ENCODE data around the gene HMOX2. TPM values are rescaled to one million over a fixed set of nuclear protein-coding genes. Genes with fewer than 3 reads are reported as not detected.

Gene HMOX2
- total RNA-seq, 1 donor from 2014 or later: 47.2 TPM

DNA sequence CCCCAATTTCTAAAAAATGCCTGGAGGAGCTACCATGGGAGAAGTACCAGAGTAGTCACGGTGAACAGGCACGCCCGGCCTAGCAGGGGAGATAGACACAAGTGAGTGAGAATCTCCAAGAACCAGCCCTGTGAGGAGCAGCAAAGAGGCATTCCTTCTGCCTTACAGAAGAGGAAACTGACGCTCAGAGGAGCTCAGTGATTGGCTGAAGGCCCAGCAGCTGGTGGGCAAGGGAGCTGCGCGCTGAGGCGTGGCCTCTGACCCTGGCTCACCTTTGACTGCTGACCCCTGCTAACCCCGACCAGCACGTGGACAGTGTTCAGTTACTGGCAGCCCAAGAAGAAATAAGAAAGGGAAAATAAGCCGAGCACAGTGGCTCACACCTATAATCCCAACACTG is 81.8 kb downstream of the HMOX2 start:
- no peak overlapping the region for H3K4me3 Mint-ChIP-seq (ENCODE audit: unreplicated experiment)
- H3K36me3 Mint-ChIP-seq (ENCODE audit: unreplicated experiment): no peaks in the 10 kb centered on the region
- TF ChIP-seq, protein P1, sequence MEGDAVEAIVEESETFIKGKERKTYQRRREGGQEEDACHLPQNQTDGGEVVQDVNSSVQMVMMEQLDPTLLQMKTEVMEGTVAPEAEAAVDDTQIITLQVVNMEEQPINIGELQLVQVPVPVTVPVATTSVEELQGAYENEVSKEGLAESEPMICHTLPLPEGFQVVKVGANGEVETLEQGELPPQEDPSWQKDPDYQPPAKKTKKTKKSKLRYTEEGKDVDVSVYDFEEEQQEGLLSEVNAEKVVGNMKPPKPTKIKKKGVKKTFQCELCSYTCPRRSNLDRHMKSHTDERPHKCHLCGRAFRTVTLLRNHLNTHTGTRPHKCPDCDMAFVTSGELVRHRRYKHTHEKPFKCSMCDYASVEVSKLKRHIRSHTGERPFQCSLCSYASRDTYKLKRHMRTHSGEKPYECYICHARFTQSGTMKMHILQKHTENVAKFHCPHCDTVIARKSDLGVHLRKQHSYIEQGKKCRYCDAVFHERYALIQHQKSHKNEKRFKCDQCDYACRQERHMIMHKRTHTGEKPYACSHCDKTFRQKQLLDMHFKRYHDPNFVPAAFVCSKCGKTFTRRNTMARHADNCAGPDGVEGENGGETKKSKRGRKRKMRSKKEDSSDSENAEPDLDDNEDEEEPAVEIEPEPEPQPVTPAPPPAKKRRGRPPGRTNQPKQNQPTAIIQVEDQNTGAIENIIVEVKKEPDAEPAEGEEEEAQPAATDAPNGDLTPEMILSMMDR (IDR thresholded peaks at IDR 0.05): no peak
- no peak for DNase-seq (ENCODE audit: extremely low spot score, unreplicated experiment)
- H3K4me1 Mint-ChIP-seq (ENCODE audit: unreplicated experiment): no peaks in the 10 kb centered on the region
- peaks cover 8% of the 10 kb centered on the region for H3K27me3 Mint-ChIP-seq (ENCODE audit: unreplicated experiment)
- H3K9me3 Mint-ChIP-seq (ENCODE audit: unreplicated experiment): no peaks in the 10 kb centered on the region
- no peak overlapping the region for H3K27ac Mint-ChIP-seq (ENCODE audit: unreplicated experiment)

Other genes with a start within 250 kb of the HMOX2 start
- not detected in 2 replicates for gene SRL, start 234.3 kb upstream of the HMOX2 start, total RNA-seq
- gene TFAP4, start 203.4 kb upstream of the HMOX2 start, total RNA-seq: 8.0 and 10.8 TPM in 2 replicates
- 58.6 and 59.9 TPM in 2 replicates for gene GLIS2, start 160.3 kb upstream of the HMOX2 start, total RNA-seq
- gene PAM16, start 125.1 kb upstream of the HMOX2 start, total RNA-seq: 21.0 and 23.7 TPM in 2 replicates
- 62.7 and 63.1 TPM in 2 replicates for gene VASN, start 104.5 kb upstream of the HMOX2 start, total RNA-seq
- gene CORO7, start 59.8 kb upstream of the HMOX2 start, total RNA-seq: 35.5 and 40.1 TPM in 2 replicates
- 31.1 and 33.7 TPM in 2 replicates for gene DNAJA3, start 50.5 kb upstream of the HMOX2 start, total RNA-seq
- 55.0 and 61.4 TPM in 2 replicates for gene NMRAL1, start 1.8 kb upstream of the HMOX2 start, total RNA-seq
- 28.5 and 28.9 TPM in 2 replicates for gene CDIP1, start 62.4 kb downstream of the HMOX2 start, total RNA-seq
- gene C16orf96, start 79.9 kb downstream of the HMOX2 start, total RNA-seq: 0.08 and 0.26 TPM in 2 replicates
- gene UBALD1, start 138.5 kb downstream of the HMOX2 start, total RNA-seq: 33.6 and 38.4 TPM in 2 replicates
- 88.0 and 94.6 TPM in 2 replicates for gene MGRN1, start 148.4 kb downstream of the HMOX2 start, total RNA-seq
- 26.2 and 28.9 TPM in 2 replicates for gene NUDT16L1, start 217.2 kb downstream of the HMOX2 start, total RNA-seq

All from osteocyte (in vitro differentiated cells).